MM.1S (cell line): ENCODE measurements around the gene CTSE.

ENCODE experiments used
- DNase-seq: peaks from one replicate; pipeline ENCODE4 v3.0.0-alpha.2; 2015
- H2AFZ ChIP-seq: fragments of 300-600 bp; sonication (generic); 2 replicates; pipeline ENCODE4 v1.6.0; 2016; ENCODE audit warnings: antibody characterized with exemption, low read length
- H3F3A ChIP-seq: fragments of 300-600 bp; sonication (generic); 2 replicates; pipeline ENCODE4 v1.6.1; 2016; ENCODE audit warnings: mild to moderate bottlenecking, antibody characterized with exemption, low read length, moderate library complexity, mixed read lengths; ENCODE audit not compliant: insufficient read depth
- H3K27ac ChIP-seq: fragments of 300-600 bp; sonication (generic); 2 replicates; pipeline ENCODE4 v1.5.1; 2016; ENCODE audit warnings: mild to moderate bottlenecking, low read length
- H3K27me3 ChIP-seq: fragments of 300-600 bp; sonication (generic); replicated peaks from 2 replicates; pipeline ENCODE4 v1.6.0; 2016; ENCODE audit warnings: low read length; ENCODE audit not compliant: insufficient read depth
- H3K36me3 ChIP-seq: fragments of 300-600 bp; sonication (generic); replicated peaks from 2 replicates; pipeline ENCODE4 v1.6.1; 2016; ENCODE audit warnings: mild to moderate bottlenecking, low read length, mixed read lengths; ENCODE audit not compliant: insufficient read depth
- H3K4me1 ChIP-seq: fragments of 300-600 bp; sonication (generic); 2 replicates; pipeline ENCODE4 v1.6.1; 2016; ENCODE audit warnings: low read length, mixed read lengths
- H3K4me2 ChIP-seq: fragments of 300-600 bp; sonication (generic); 2 replicates; pipeline ENCODE4 v1.6.0; 2016; ENCODE audit warnings: low read depth, low read length
- H3K4me3 ChIP-seq: fragments of 300-600 bp; sonication (generic); 2 replicates; pipeline ENCODE4 v1.5.1; 2016; ENCODE audit warnings: low read length, mixed read lengths
- H3K79me2 ChIP-seq: fragments of 300-600 bp; sonication (generic); 2 replicates; pipeline ENCODE4 v1.6.1; 2016; ENCODE audit warnings: mixed run types, low read length, mixed read lengths
- H3K9ac ChIP-seq: fragments of 300-600 bp; sonication (generic); 2 replicates; pipeline ENCODE4 v1.6.1; 2016; ENCODE audit warnings: low read length, mixed read lengths
- H3K9me2 ChIP-seq: fragments of 300-600 bp; sonication (generic); replicated peaks from 2 replicates; pipeline ENCODE4 v1.6.1; 2016; ENCODE audit warnings: mild to moderate bottlenecking, low read length, mixed read lengths; ENCODE audit not compliant: insufficient read depth
- H3K9me3 ChIP-seq: fragments of 300-600 bp; sonication (generic); replicated peaks from 2 replicates; pipeline ENCODE4 v1.6.1; 2016; ENCODE audit warnings: mild to moderate bottlenecking, low read length, mixed read lengths; ENCODE audit not compliant: insufficient read depth
- H4K20me1 ChIP-seq: fragments of 300-600 bp; sonication (generic); 2 replicates; pipeline ENCODE4 v1.6.1; 2016; ENCODE audit warnings: mild to moderate bottlenecking, low read length, moderate library complexity, mixed read lengths; ENCODE audit not compliant: insufficient read depth
- EZH2 ChIP-seq: fragments of 300-600 bp; sonication (generic); optimal IDR thresholded peaks from 2 replicates; pipeline ENCODE3; 2017; ENCODE audit warnings: low read depth, mild to moderate bottlenecking, antibody characterized with exemption, low read length, mixed read lengths
- EZH2phosphoT487 ChIP-seq: fragments of 300-600 bp; sonication (generic); IDR thresholded peaks from 2 replicates; pipeline ENCODE4 v1.6.1; 2018; ENCODE audit warnings: antibody characterized with exemption, low read length
- TF ChIP-seq, protein P1 (sequence below): fragments of 300-600 bp; sonication (generic); IDR thresholded peaks from 2 replicates; pipeline ENCODE4 v1.5.1; 2016; ENCODE audit warnings: antibody characterized with exemption, low read length, mixed read lengths

CTSE gene

DNA sequence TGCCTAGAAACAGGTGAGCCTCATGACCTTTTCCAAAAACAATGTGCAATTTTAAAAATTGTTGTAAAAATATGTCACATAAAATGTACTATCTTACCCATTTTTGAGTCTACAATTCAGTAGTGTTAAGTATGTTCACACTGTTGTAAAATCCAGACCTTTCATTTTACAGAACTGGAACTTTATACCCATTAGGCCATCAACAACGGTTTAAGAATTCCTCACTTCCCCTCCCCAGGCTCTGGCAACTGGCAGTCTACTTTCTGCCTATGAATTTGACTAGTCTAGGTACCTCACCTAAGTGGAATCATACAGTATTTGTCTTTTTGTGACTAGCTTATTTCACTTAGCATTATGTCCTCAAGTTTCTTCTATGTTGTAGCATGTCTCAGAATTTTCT, 8.6 kb downstream of the CTSE start:
- no peak overlapping the region for H3K27ac ChIP-seq
- H2AFZ ChIP-seq, result no peak overlapping the region
- H3K79me2 ChIP-seq, result no peaks in the 10 kb centered on the region
- no peaks in the 10 kb centered on the region for H3K9me2 ChIP-seq
- no peak overlapping the region for H3K9ac ChIP-seq
- no peak overlapping the region for H3K4me2 ChIP-seq
- no peak overlapping the region for H3K4me3 ChIP-seq
- H4K20me1 ChIP-seq, result no peaks in the 10 kb centered on the region
- TF ChIP-seq EZH2phosphoT487 (no peak), EZH2 (no peak)
- TF ChIP-seq, protein P1, sequence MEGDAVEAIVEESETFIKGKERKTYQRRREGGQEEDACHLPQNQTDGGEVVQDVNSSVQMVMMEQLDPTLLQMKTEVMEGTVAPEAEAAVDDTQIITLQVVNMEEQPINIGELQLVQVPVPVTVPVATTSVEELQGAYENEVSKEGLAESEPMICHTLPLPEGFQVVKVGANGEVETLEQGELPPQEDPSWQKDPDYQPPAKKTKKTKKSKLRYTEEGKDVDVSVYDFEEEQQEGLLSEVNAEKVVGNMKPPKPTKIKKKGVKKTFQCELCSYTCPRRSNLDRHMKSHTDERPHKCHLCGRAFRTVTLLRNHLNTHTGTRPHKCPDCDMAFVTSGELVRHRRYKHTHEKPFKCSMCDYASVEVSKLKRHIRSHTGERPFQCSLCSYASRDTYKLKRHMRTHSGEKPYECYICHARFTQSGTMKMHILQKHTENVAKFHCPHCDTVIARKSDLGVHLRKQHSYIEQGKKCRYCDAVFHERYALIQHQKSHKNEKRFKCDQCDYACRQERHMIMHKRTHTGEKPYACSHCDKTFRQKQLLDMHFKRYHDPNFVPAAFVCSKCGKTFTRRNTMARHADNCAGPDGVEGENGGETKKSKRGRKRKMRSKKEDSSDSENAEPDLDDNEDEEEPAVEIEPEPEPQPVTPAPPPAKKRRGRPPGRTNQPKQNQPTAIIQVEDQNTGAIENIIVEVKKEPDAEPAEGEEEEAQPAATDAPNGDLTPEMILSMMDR, result no peak
- H3K9me3 ChIP-seq, result no peaks in the 10 kb centered on the region
- DNase-seq, result no peak
- no peaks in the 10 kb centered on the region for H3F3A ChIP-seq
- H3K4me1 ChIP-seq, result peaks cover 9% of the 10 kb centered on the region
- no peaks in the 10 kb centered on the region for H3K27me3 ChIP-seq
- H3K36me3 ChIP-seq, result no peaks in the 10 kb centered on the region

DNA sequence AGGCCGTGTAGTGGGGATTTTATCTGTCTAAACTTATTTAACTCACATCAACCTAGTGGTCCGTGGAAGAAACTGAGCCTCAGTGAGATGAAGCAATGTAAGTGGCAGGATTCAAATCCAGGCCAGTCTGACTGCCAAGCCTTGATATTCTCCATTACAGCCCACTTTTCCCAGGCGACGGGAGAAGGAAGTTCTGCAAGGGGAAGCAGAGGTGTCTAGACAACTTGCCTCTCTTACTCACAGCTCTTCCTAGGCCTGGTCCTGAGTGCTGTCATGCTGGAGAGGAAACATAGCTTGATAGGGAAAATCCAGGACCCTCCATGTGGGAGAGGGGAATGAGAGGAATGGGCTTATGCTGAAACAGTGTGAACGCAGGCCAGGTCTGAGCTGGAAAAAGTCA, 9.1 kb downstream of the CTSE start:
- H3K79me2 ChIP-seq, result no peaks in the 10 kb centered on the region

DNA sequence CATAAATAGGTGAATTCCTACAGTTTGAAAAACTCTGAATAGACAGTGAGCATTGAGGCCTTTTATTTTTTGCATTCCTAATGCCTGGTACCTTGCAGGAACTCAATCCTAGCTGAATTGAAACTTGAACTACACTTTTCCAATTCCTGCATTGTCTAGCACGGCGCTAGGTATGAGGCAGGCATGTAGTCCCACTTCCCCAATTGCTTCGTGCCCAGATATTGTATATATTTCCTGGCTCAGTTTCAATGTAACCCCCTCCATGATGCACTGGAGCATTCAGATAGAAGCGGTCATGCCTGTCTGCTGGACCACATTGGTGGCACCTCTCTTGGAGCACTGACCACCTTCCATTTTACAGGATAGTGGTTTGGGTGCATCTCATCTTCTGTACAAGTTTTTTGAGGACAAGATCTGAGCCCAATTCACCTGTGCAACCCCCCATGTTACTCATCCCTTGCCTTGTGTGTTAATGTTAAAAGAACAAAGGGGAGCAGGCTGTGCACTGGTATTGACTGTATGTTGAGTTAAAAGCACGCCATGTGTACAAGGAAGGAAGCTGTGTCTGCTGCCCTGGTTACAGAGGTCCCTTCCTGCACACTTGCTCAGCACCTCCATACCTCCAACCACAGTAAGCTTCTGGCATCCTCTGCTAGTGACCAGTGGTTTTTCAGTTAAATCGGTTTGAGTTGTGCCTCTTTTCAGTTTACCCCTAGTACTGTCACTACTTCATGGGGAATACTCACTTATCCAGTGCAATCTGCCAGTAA, 10.5 kb downstream of the CTSE start:
- Histone ChIP-seq H3K27me3 (no peaks in the 10 kb centered on the region), H3F3A (no peaks in the 10 kb centered on the region), H3K9me3 (no peaks in the 10 kb centered on the region), H2AFZ (no peak overlapping the region), H3K4me1 (peaks cover 9% of the 10 kb centered on the region), H3K27ac (no peak overlapping the region), H3K9ac (no peak overlapping the region), H3K79me2 (no peaks in the 10 kb centered on the region), H4K20me1 (no peaks in the 10 kb centered on the region), H3K4me3 (no peak overlapping the region), H3K36me3 (no peaks in the 10 kb centered on the region), H3K4me2 (no peak overlapping the region), H3K9me2 (no peaks in the 10 kb centered on the region)
- no peak for DNase-seq
- TF ChIP-seq EZH2phosphoT487 (no peak), EZH2 (no peak)
- TF ChIP-seq, protein P1, result no peak

More for the DNA sequence above, 9.1 kb downstream of the CTSE start:
- H2AFZ ChIP-seq, result no peak overlapping the region
- no peaks in the 10 kb centered on the region for H3K9me3 ChIP-seq
- H3K27me3 ChIP-seq, result no peaks in the 10 kb centered on the region
- no peaks in the 10 kb centered on the region for H3K36me3 ChIP-seq
- H3K9me2 ChIP-seq, result no peaks in the 10 kb centered on the region
- H3K4me1 ChIP-seq, result peaks cover 9% of the 10 kb centered on the region
- no peak overlapping the region for H3K4me2 ChIP-seq
- H4K20me1 ChIP-seq, result no peaks in the 10 kb centered on the region
- no peak for TF ChIP-seq EZH2
- TF ChIP-seq, protein P1, result no peak
- TF ChIP-seq EZH2phosphoT487, result no peak
- H3K27ac ChIP-seq, result no peak overlapping the region
- H3F3A ChIP-seq, result no peaks in the 10 kb centered on the region
- H3K9ac ChIP-seq, result no peak overlapping the region
- no peak for DNase-seq
- H3K4me3 ChIP-seq, result no peak overlapping the region
